Measurements from ENCODE around the gene ARID1A. TPM values are rescaled to one million over a fixed set of nuclear protein-coding genes. Genes with fewer than 3 reads are reported as not detected.

The ARID1A gene
- total RNA-seq, 2 donors from 2014 or later: 71.4 to 92.8 TPM

DNA sequence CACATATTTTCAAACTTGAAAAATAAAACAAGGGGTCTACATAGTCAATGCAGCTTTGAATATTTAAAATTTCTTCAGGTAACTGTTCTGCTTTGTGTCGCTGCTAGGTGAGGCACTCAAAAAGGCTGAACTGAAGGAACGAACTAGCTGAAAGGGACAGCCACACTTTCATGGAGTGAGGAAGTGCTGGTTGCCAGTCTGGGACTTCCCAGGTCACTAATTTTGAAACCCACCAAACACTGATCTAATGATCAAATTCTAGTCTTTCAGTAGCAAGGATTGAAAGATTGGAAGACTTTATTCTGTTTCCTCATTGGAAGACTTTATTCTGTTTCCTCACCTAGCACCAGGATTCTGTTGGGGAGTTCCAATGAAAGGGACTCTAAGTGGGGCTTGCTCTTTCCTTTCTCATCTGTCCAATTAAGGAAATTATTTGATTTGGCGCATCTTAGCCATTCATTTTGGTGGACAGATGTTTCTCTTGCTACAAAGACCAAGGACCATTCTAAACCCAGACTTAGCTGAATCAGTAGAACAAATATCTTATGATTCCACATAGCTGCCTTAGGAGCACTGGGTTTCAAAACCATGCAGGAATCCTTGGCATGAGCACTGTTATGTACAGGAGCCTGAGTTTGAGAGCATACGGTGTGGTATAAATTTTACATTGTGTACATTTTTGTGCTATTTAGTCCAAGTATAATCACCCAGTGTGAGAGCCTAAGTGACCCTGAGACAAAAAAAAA lies 10.9 kb upstream of the ARID1A start:
- Histone ChIP-seq H3K27ac (no peak overlapping the region), H3K9me3 (no peaks in the 10 kb centered on the region), H3K27me3 (replicated peaks; ENCODE audit: insufficient read depth) (no peaks in the 10 kb centered on the region), H3K36me3 (no peaks in the 10 kb centered on the region), H3K4me3 (no peak overlapping the region), H3K4me1 (replicated peaks) (no peaks in the 10 kb centered on the region)
- intact Hi-C loops (cut with DNase I): no loop called here
- 82% methylated on average over 4 of the region's 4 CpGs for WGBS
- no peak for TF ChIP-seq POLR2AphosphoS5 (IDR thresholded peaks at IDR 0.05)
- TF ChIP-seq POLR2A (IDR thresholded peaks at IDR 0.05): no peak
- no peak for DNase-seq (ENCODE audit: low spot score)

DNA sequence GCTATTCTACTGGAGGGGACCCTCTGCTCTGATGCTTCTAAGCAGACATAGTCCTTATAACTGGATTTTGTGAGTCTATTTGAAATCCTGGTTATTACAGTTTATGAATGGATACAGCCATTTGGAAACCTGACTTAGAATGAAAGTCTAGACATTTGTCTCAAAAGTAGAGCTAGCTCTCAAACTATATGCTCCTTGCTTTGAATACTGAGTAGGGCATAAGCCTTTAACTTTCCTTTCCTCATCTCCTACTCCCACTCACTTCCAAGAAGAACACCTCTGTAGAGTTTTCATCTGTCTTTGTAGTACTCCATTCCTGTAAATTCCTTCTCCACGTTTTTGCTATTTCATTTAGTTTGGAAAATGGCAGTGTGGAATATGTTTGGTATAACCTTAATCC lies 9.0 kb upstream of the ARID1A start:
- WGBS: 25% methylated on average over 1 of the region's 1 CpG
- no peaks in the 10 kb centered on the region for H3K27me3 ChIP-seq (replicated peaks; ENCODE audit: insufficient read depth)
- no peaks in the 10 kb centered on the region for H3K4me1 ChIP-seq (replicated peaks)
- H3K4me3 ChIP-seq: no peak overlapping the region
- no peaks in the 10 kb centered on the region for H3K36me3 ChIP-seq
- intact Hi-C loops (cut with DNase I): no loop called here
- DNase-seq (ENCODE audit: low spot score): no peak
- TF ChIP-seq POLR2A (IDR thresholded peaks at IDR 0.05) (no peak), POLR2AphosphoS5 (IDR thresholded peaks at IDR 0.05) (no peak)
- no peaks in the 10 kb centered on the region for H3K9me3 ChIP-seq
- H3K27ac ChIP-seq: no peak overlapping the region

DNA sequence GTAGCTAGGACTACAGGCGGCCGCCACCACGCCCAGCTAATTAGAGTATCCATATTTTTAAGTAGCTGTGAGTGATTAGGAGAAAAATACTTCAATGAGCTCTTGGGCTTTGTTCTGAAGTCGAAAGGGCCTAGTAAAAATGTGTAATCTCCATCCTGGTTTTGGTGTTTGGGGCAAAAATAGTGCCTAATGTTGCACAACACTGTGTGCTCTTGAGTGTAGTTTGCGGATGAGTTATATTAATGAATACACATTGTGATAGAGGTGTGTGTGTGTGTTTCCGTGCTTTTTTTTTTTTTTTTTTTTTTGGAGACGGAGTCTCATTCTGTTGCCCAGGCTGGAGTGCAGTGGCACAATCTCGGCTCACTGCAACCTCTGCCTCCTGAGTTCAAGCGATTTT lies 6.3 kb upstream of the ARID1A start:
- TF ChIP-seq POLR2AphosphoS5 (IDR thresholded peaks at IDR 0.05): no peak
- no peak for TF ChIP-seq POLR2A (IDR thresholded peaks at IDR 0.05)
- TF ChIP-seq, protein P1, sequence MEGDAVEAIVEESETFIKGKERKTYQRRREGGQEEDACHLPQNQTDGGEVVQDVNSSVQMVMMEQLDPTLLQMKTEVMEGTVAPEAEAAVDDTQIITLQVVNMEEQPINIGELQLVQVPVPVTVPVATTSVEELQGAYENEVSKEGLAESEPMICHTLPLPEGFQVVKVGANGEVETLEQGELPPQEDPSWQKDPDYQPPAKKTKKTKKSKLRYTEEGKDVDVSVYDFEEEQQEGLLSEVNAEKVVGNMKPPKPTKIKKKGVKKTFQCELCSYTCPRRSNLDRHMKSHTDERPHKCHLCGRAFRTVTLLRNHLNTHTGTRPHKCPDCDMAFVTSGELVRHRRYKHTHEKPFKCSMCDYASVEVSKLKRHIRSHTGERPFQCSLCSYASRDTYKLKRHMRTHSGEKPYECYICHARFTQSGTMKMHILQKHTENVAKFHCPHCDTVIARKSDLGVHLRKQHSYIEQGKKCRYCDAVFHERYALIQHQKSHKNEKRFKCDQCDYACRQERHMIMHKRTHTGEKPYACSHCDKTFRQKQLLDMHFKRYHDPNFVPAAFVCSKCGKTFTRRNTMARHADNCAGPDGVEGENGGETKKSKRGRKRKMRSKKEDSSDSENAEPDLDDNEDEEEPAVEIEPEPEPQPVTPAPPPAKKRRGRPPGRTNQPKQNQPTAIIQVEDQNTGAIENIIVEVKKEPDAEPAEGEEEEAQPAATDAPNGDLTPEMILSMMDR (IDR thresholded peaks at IDR 0.05): no peak
- WGBS: 94% methylated on average over 9 of the region's 9 CpGs
- Histone ChIP-seq H3K36me3 (no peaks in the 10 kb centered on the region), H3K9me3 (no peaks in the 10 kb centered on the region), H3K27ac (no peak overlapping the region), H3K4me3 (no peak overlapping the region), H3K27me3 (replicated peaks; ENCODE audit: insufficient read depth) (no peaks in the 10 kb centered on the region), H3K4me1 (replicated peaks) (peaks cover 5% of the 10 kb centered on the region)
- intact Hi-C loops (cut with DNase I): no loop called here
- no peak for DNase-seq (ENCODE audit: low spot score)

DNA sequence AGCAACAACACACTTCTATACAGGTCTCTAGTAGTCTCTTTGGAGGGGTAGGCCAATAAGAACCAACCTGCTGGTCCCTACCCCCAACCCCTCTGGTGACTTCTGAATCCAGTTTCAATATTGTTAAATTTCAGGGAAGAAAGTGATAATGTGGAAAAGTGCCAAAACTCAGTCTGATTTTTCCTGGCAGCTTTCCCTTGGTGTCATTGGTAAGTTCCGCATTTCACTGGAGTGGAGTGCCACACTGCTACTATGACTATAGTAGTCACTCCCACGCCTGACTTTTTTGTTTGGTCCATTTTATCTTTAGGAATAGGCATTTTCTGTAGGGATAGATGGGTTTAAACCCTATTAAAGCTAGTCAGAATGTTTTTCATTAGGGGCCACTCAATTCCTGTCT lies 5.7 kb upstream of the ARID1A start:
- DNase-seq (ENCODE audit: low spot score): no peak
- Histone ChIP-seq H3K36me3 (no peaks in the 10 kb centered on the region), H3K27ac (no peak overlapping the region), H3K4me3 (no peak overlapping the region), H3K9me3 (no peaks in the 10 kb centered on the region), H3K27me3 (replicated peaks; ENCODE audit: insufficient read depth) (no peaks in the 10 kb centered on the region), H3K4me1 (replicated peaks) (peaks cover 5% of the 10 kb centered on the region)
- intact Hi-C loops (cut with DNase I): loop anchor here (5.0 to 10.0 kb wide), 2 partner anchors 42 to 175 kb away; partner anchors contain the start of gene SFN
- TF ChIP-seq POLR2A (IDR thresholded peaks at IDR 0.05): no peak
- TF ChIP-seq, protein P1 (IDR thresholded peaks at IDR 0.05): no peak
- TF ChIP-seq POLR2AphosphoS5 (IDR thresholded peaks at IDR 0.05): no peak
- 88% methylated on average over 2 of the region's 2 CpGs for WGBS

DNA sequence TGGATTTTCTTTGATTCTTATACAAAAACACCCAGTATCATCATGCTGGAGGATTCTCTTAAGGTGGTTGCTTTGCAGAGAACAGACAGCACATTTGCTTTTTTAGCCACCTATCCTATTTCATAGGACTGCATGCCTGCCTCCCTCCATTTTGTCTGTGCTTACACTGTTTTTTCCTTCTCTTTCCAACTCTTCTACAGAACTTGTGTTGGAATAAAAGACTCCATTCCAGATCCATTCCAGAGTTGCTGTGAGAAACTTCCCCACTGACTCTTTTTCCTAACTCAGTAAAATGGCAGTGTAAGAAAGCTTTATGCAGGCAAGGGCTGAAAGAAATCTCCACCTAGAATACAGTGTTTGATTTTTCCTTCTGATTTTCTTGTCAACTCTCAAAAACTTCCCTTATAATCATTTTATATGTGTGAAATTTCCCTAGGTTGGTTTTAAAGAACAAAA lies 5.2 kb upstream of the ARID1A start:
- H3K4me1 ChIP-seq (replicated peaks): peaks cover 5% of the 10 kb centered on the region
- intact Hi-C loops (cut with DNase I): loop anchor here (5.0 to 10.0 kb wide), 2 partner anchors 42 to 174 kb away; partner anchors contain the start of gene SFN
- no peak overlapping the region for H3K4me3 ChIP-seq
- no peaks in the 10 kb centered on the region for H3K36me3 ChIP-seq
- H3K9me3 ChIP-seq: no peaks in the 10 kb centered on the region
- DNase-seq (ENCODE audit: low spot score): no peak
- no peak overlapping the region for H3K27ac ChIP-seq
- TF ChIP-seq, protein P1 (IDR thresholded peaks at IDR 0.05): no peak
- no peak for TF ChIP-seq POLR2AphosphoS5 (IDR thresholded peaks at IDR 0.05)
- H3K27me3 ChIP-seq (replicated peaks; ENCODE audit: insufficient read depth): no peaks in the 10 kb centered on the region

Measured in prostate gland (tissue), 2 donors.